CD14-positive monocyte (primary cell): Measurements from ENCODE around the gene CTDP1. TPM values are rescaled to one million over a fixed set of nuclear protein-coding genes. Genes with fewer than 3 reads are reported as not detected.
A peak's percentile ranks its signal among the peaks of the same experiment; 100 is the strongest.

ENCODE experiments used
- DNase-seq, 3 donors: peaks; one replicate each; pipeline ENCODE4 v3.0.0-alpha.2; 2011 to 2022
- H2AFZ ChIP-seq: 2 replicates; pipeline ENCODE4 v1.6.0; 2012; ENCODE audit warnings: mild to moderate bottlenecking, low read depth, low read length, inconsistent platforms; ENCODE audit not compliant: insufficient read depth, poor library complexity, severe bottlenecking
- H3K27ac ChIP-seq, 2 donors: 1 replicate in 1 of 2; 2 replicates in 1 of 2; pipeline ENCODE4 v1.5.1; 2012 to 2013; ENCODE audit warnings: low read length in 2 of 2, control low read depth in 1 of 2, inconsistent platforms in 1 of 2, low read depth in 1 of 2, mild to moderate bottlenecking in 1 of 2
- H3K27me3 ChIP-seq, 2 donors: one replicate each; pipeline versions ENCODE4 v1.6.0 to v1.6.1; 2011 to 2013; ENCODE audit warnings: low read length in 2 of 2; ENCODE audit not compliant: control insufficient read depth in 2 of 2, insufficient read depth in 2 of 2
- H3K36me3 ChIP-seq, 2 donors: replicated peaks in 1 of 2; 1 replicate in 1 of 2; 2 replicates in 1 of 2; pipeline versions ENCODE4 v1.5.1 to v1.6.1; 2012 to 2013; ENCODE audit warnings: low read length in 2 of 2, control low read depth in 1 of 2, inconsistent platforms in 1 of 2, mild to moderate bottlenecking in 1 of 2; ENCODE audit not compliant: insufficient read depth in 2 of 2, control insufficient read depth in 1 of 2
- H3K4me1 ChIP-seq, 2 donors: 1 replicate in 1 of 2; 2 replicates in 1 of 2; pipeline versions ENCODE4 v1.5.1 to v1.6.1; 2012 to 2013; ENCODE audit warnings: low read length in 2 of 2, control low read depth in 1 of 2, inconsistent platforms in 1 of 2, mild to moderate bottlenecking in 1 of 2, moderate library complexity in 1 of 2; ENCODE audit not compliant: insufficient read depth in 2 of 2, control insufficient read depth in 1 of 2
- H3K4me2 ChIP-seq: replicated peaks from 2 replicates; pipeline ENCODE3; 2012; ENCODE audit warnings: low read length, moderate library complexity, mild to moderate bottlenecking; ENCODE audit not compliant: poor library complexity, severe bottlenecking; ENCODE audit errors: extremely low read depth
- H3K4me3 ChIP-seq, 3 experiments: fragments of 200-600 bp in 1 of 3; sonication (generic) in 1 of 3; replicated peaks in 1 of 3; 1 replicate in 2 of 3; 2 replicates in 1 of 3; pipeline ENCODE4 v1.5.1; 2011 to 2013; ENCODE audit warnings: low read length in 3 of 3, mild to moderate bottlenecking in 3 of 3, control low read depth in 2 of 3, low read depth in 2 of 3, inconsistent platforms in 1 of 3, moderate library complexity in 1 of 3
- H3K79me2 ChIP-seq: 2 replicates; pipeline ENCODE4 v1.6.0; 2012; ENCODE audit warnings: mild to moderate bottlenecking, control low read depth, inconsistent platforms, low read length, moderate library complexity; ENCODE audit not compliant: insufficient read depth
- H3K9ac ChIP-seq: 2 replicates; pipeline ENCODE4 v1.6.0; 2017; ENCODE audit warnings: low read length, mild to moderate bottlenecking; ENCODE audit not compliant: insufficient read depth, poor library complexity, severe bottlenecking
- H3K9me3 ChIP-seq, 2 donors: replicated peaks in 1 of 2; 1 replicate in 1 of 2; 2 replicates in 1 of 2; pipeline versions ENCODE4 v1.5.1 to v1.6.1; 2012 to 2013; ENCODE audit warnings: low read length in 2 of 2, control low read depth in 1 of 2; ENCODE audit not compliant: control insufficient read depth in 1 of 2, insufficient read depth in 1 of 2
- H4K20me1 ChIP-seq: 2 replicates; pipeline ENCODE4 v1.6.0; 2012; ENCODE audit warnings: mild to moderate bottlenecking, low read length, control low read depth, moderate library complexity; ENCODE audit not compliant: insufficient read depth
- H3K27ac Mint-ChIP-seq, 7 donors: one replicate each; pipeline ENCODE4 v1.8.0; 2020; ENCODE audit warnings: mild to moderate bottlenecking in 7 of 7, mixed read lengths in 7 of 7, moderate library complexity in 6 of 7, inconsistent platforms in 2 of 7
- H3K27me3 Mint-ChIP-seq, 3 donors: one replicate each; pipeline ENCODE4 v1.8.0; 2021 to 2022; ENCODE audit warnings: low read depth in 3 of 3, mild to moderate bottlenecking in 3 of 3, mixed read lengths in 3 of 3, moderate library complexity in 3 of 3, inconsistent platforms in 1 of 3
- H3K36me3 Mint-ChIP-seq, 2 donors: one replicate each; pipeline ENCODE4 v1.8.0; 2020; ENCODE audit warnings: mixed read lengths in 2 of 2, inconsistent platforms in 1 of 2, mild to moderate bottlenecking in 1 of 2
- H3K4me1 Mint-ChIP-seq: one replicate; pipeline ENCODE4 v1.8.0; 2020; ENCODE audit warnings: mild to moderate bottlenecking, mixed read lengths
- H3K4me3 Mint-ChIP-seq, 2 donors: one replicate each; pipeline ENCODE4 v1.8.0; 2020; ENCODE audit warnings: mild to moderate bottlenecking in 2 of 2, mixed read lengths in 2 of 2, moderate library complexity in 1 of 2
- H3K9me3 Mint-ChIP-seq, 7 donors: one replicate each; pipeline ENCODE4 v1.8.0; 2020 to 2022; ENCODE audit warnings: mixed read lengths in 7 of 7, mild to moderate bottlenecking in 6 of 7, moderate library complexity in 6 of 7, inconsistent platforms in 2 of 7
- WGBS: methylation state at CpG from one replicate; pipeline ENCODE4 v1.1.5; 2013; ENCODE audit warnings: missing lambda C conversion rate; ENCODE audit not compliant: insufficient coverage; 5-methylcytosine and 5-hydroxymethylcytosine counted together
- intact Hi-C, 2 donors: fragments of 100-400 bp; cut with micrococcal nuclease; formaldehyde crosslinking; loops; one replicate each; pipeline versions ENCODE4 v1.15.0 to v1.15.1; 2023
- polyA plus RNA-seq, 3 donors: library from polyadenylated mRNA; depleted of rRNA in 1 of 3; unstranded in 2 of 3; stranded (reverse) in 1 of 3; fragments of 300-500 nt in 2 of 3; fragments of >200 nt in 1 of 3; fragmentation: Illumina TruSeq in 2 of 3; gene quantifications; 1 replicate in 2 of 3; 2 replicates in 1 of 3; pipeline ENCODE4 v1.2.3, GENCODE V29; 2012 to 2021
- TF ChIP-seq, protein P1 (sequence below): fragments of 200-600 bp; IDR thresholded peaks from one replicate; pipeline ENCODE4 v1.8.0; 2022; ENCODE audit warnings: antibody characterized with exemption, mild to moderate bottlenecking

CTDP1 gene
- polyA plus RNA-seq, 3 donors = 9.1 to 13.9 (median 9.1) TPM

GRCh38 chr18:79790996-79791972, 111.7 kb downstream of the CTDP1 start:
- Mint-ChIP-seq H3K27me3 (peaks cover 32 to 51% (median 46%) of the 10 kb centered on the region in 3 donors), H3K27ac (peak overlapping the region; percentile 67 to 94 (median 88)), H3K36me3 (peaks cover 12 to 16% of the 10 kb centered on the region in 2 donors), H3K4me3 (peak overlapping the region; percentile 75 to 94), H3K4me1 (peaks cover 85% of the 10 kb centered on the region), H3K9me3 (peaks cover 3 to 18% (median 8%) of the 10 kb centered on the region in 7 donors)
- H3K9ac ChIP-seq = no peak overlapping the region
- peaks cover 0 to 5% of the 10 kb centered on the region in 2 donors for H3K9me3 ChIP-seq
- H3K27ac ChIP-seq = peak overlapping the region; percentile 38 to 76
- peak overlapping the region; percentile 82 for H3K4me2 ChIP-seq
- H3K79me2 ChIP-seq = no peaks in the 10 kb centered on the region
- H3K4me3 ChIP-seq = peak overlapping the region; percentile 7 to 68 (median 9)
- WGBS = 2% methylated on average over 14 of the region's 21 CpGs
- peaks cover 63 to 96% of the 10 kb centered on the region in 2 donors for H3K4me1 ChIP-seq
- no peaks in the 10 kb centered on the region for H4K20me1 ChIP-seq
- H3K27me3 ChIP-seq = peaks cover 10 to 38% of the 10 kb centered on the region in 2 donors
- intact Hi-C loops = loop anchor here in 1 of 2 donors (10.0 kb wide), 3 partner anchors 106 to 194 kb away; partner anchors contain the start of genes SLC66A2 and TXNL4A
- no peaks in the 10 kb centered on the region for H3K36me3 ChIP-seq
- TF ChIP-seq, protein P1, sequence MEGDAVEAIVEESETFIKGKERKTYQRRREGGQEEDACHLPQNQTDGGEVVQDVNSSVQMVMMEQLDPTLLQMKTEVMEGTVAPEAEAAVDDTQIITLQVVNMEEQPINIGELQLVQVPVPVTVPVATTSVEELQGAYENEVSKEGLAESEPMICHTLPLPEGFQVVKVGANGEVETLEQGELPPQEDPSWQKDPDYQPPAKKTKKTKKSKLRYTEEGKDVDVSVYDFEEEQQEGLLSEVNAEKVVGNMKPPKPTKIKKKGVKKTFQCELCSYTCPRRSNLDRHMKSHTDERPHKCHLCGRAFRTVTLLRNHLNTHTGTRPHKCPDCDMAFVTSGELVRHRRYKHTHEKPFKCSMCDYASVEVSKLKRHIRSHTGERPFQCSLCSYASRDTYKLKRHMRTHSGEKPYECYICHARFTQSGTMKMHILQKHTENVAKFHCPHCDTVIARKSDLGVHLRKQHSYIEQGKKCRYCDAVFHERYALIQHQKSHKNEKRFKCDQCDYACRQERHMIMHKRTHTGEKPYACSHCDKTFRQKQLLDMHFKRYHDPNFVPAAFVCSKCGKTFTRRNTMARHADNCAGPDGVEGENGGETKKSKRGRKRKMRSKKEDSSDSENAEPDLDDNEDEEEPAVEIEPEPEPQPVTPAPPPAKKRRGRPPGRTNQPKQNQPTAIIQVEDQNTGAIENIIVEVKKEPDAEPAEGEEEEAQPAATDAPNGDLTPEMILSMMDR = no peak
- H2AFZ ChIP-seq = no peak overlapping the region
- peak; percentile 79 to 86 (median 85) for DNase-seq
